Hair follicle dermal papilla cell (primary cell): ENCODE measurements around the gene DIPK1A. TPM values are rescaled to one million over a fixed set of nuclear protein-coding genes. Genes with fewer than 3 reads are reported as not detected.

Experiments
- small RNA-seq: library from RNA; depleted of rRNA; stranded (forward); fragments of <200 nt; gene quantifications from one replicate; pipeline ENCODE3, GENCODE V24; 2012
- total RNA-seq: library from RNA; depleted of rRNA; stranded (reverse); fragments of >200 nt; gene quantifications from 2 replicates; pipeline ENCODE4 v1.2.3, GENCODE V29; 2012

DIPK1A gene
- 26.3 and 39.2 TPM in 2 replicates for total RNA-seq

GRCh38 chr1:92961131-92961895 lies at the start of gene DIPK1A:
Gene DIPK1A, minus strand, starts transcription at chr1:92961462. Its CDS starts 33 bp downstream, at chr1:92961429.

DNA sequence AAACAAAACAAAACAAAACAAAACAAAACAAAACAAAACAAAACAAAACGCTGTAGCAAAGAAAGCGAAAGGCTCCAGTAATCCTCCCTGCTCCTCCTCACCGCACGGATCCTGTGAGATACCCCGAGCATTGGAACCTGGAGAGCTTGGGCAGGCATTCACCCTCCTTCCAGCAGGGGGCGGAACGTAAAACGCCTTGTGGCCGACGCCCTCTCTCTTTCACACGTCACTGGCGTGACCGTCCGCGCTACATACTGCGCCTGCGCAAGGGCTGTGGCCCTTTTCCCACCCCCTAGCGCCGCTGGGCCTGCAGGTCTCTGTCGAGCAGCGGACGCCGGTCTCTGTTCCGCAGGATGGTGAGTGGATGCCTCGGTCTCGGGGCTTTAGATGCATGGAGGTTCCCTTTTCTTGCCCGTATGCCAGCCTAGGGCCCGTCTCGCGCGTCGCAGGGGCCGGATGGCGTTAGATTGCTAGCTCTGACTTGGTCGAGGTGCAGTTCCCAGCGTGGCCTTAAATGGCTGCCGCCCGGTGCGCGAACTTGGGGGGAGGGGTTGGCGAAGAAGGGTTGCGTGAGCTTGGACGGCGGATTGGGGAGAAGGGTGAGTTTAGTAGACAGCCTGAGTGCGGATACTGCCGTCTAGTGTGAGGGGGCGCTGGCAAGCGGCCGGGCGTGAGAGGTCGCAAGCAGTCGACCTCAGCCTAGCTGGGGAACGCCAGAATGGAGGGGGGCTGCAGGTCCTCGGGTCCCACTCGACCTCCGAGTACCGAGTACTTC lies 129.3 kb downstream of the DIPK1A start, which contains the start of gene RPL5:
Gene RPL5, plus strand, starts transcription at position 279 of the 775 bp plus-strand sequence. Its CDS starts 75 bp downstream, at position 354.

Small RNA genes lying within 50 kb of the gene (small RNA-seq; reads per million reads assigned to genes)
- gene RF00432, result not detected
- gene RN7SL692P, result not detected
- gene RNU6-210P, result not detected
- not detected for gene RNU6-970P
- 204 reads per million, percentile 99 among the genes with 10 or more reads in this experiment for gene SNORA66
- gene SNORD21, result not detected

Other genes with a start within 250 kb of the DIPK1A start
- 28.7 and 43.5 TPM in 2 replicates for gene EVI5, start 176.4 kb downstream of the DIPK1A start, total RNA-seq
- 808 and 870 TPM in 2 replicates for gene RPL5, start 129.4 kb downstream of the DIPK1A start, total RNA-seq
- gene MTF2, start 117.8 kb upstream of the DIPK1A start, total RNA-seq, result 11.5 and 18.2 TPM in 2 replicates
- 33.9 and 50.0 TPM in 2 replicates for gene TMED5, start 219.0 kb upstream of the DIPK1A start, total RNA-seq
- 4.0 and 6.7 TPM in 2 replicates for gene CCDC18, start 219.3 kb upstream of the DIPK1A start, total RNA-seq